Activated CD4-positive, alpha-beta T cell treated with anti-CD3 and anti-CD28 coated beads, Interleukin-2, amount 50 U/mL, for 16 hours (primary cell): ENCODE data around the gene KLF17.

ENCODE experiments used
- DNase-seq: peaks from one replicate; pipeline ENCODE4 v3.0.0-alpha.2; 2020

Gene KLF17

DNA sequence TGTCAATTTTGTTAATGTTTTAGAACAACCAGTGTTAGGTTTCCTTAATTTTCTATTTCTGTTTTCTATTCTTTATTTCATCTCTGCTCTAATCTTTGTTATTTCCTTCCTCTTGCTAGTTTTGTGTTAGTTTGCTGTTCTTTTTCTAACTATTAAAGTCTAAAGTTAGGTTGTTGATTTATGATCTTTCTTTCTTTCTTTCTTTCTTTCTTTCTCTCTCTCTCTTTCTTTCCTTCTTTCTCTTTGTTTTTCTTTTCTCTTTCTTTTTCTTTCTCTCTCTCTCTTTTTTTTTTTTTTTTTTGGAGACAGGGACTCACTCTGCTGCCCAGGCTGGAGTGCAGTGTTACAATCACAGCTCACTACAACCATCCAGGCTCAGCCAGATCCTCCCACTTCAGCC is 40.2 kb downstream of the KLF17 start:
- DNase-seq, result no peak

DNA sequence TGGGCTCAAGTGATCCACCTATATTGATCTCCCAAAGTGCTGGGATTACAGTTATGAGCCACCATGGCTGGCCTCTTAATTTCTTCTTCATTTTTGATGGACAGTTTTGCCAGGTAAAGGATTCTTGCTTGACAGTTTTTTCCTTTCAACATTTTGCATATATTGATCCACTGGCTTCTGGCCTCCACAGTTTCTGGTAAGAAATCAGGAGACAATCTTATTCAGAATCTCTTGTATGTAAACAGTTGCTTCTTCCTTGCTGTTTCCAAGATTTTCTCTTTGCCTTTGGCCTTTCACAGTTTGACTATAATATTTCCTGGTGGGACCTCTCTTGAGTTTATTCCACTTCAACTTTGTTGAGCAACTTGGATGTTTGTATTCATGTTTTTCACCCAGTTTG is 42.9 kb downstream of the KLF17 start:
- no peak for DNase-seq

DNA sequence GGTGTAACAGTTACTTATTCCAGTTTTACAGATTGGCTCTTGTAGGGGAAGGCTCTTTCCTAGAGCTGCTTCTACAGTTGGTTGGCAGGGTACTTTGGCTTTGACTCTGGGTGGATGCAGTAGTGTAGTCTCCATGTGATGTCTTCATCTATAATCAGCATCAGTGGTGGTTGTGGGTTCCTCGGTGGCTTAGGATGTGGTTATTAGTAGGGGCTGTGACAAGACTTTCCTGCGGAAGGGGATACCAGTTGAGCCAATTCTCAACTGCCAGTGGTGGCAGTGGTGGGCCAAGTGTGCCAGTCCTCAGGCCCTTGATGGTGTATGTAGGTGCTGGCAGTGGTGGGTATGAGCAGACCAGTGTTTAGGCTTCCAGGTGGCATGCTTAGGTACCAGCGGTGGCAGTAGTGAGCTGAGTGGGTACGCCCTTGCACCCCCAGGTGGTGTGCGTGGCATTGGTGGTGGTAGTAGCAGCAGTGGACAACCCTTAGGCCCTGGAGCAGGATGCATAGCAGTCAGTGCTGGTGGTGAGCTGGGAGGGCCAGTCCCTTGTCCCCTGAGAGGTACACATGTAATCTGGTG is 50.0 kb downstream of the KLF17 start:
- DNase-seq, result peak; percentile 45

DNA sequence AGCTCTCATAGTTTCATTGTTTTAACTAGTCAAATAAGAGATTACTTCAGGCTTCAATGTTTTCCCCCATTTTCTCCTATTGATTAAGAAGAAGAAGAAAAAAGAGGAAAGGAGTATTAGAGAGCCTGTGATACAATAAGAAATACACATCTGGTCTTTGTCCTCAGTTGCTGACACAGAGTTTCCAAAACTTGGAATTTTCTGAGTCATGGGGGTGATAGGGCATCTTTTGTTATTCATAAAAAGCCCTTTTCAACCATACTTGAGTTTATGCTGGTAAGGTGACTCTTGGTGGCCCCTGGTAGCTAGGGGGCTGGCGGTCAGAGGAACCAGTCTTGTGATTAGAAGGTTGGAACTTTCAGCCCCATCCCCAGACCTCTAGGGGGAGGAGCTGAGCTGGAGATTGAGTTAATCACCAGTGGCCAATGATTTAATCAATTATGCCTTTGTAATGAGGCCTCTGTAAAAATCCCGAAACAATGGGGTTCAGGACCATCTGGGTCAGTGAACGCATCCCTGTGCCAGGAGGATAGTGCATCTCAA is 51.7 kb downstream of the KLF17 start:
- DNase-seq, result no peak

DNA sequence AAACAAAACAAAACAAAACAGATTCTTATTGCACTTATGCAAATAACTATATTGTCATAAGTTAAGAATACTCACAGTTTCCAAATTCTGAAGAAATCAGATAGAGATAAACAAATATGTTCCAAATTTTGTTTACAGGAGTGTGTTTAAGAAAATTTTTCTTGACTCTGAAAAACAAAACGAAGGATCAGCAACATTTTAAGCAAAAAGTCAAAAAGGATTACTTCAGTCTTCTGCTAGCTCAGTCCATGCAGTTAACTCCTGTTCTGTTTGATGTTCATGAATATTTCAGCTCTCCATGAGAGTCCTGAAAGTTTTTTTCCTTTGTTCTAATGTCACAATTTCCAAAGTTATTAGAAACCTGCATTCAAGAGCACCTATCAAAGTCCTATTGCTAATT is 56.0 kb downstream of the KLF17 start:
- no peak for DNase-seq
